ENCODE data around the gene SLC8B1.

The SLC8B1 gene

GRCh38 chr12:113334786-113335539 lies at the start of gene SLC8B1:
SLC8B1 (minus strand) TSS chr12:113335109; CDS start chr12:113332878, 2,231 bp downstream.
- DNase-seq (ENCODE audit: low read depth in 3 of 3), result peak; percentile 82 to 86 (median 83)

GRCh38 chr12:113382206-113382605 lies 47.3 kb upstream of the SLC8B1 start:
- no peak for DNase-seq (ENCODE audit: low read depth in 3 of 3)

- no peak for DNase-seq (ENCODE audit: low read depth in 3 of 3)
These were observed 46.3 kb upstream of the SLC8B1 start for GRCh38 chr12:113381220-113381619.

GRCh38 chr12:113378291-113378690 lies 43.4 kb upstream of the SLC8B1 start:
- no peak for DNase-seq (ENCODE audit: low read depth in 3 of 3)

- DNase-seq (ENCODE audit: low read depth in 3 of 3), result no peak
These were observed 40.0 kb upstream of the SLC8B1 start for GRCh38 chr12:113374823-113375428.

- DNase-seq (ENCODE audit: low read depth in 3 of 3), result no peak
These were observed 39.1 kb upstream of the SLC8B1 start for GRCh38 chr12:113373969-113374368.

- DNase-seq (ENCODE audit: low read depth in 3 of 3), result no peak
These were observed 38.5 kb upstream of the SLC8B1 start for GRCh38 chr12:113373440-113373839.

- DNase-seq (ENCODE audit: low read depth in 3 of 3), result no peak
These were observed 37.5 kb upstream of the SLC8B1 start for GRCh38 chr12:113372371-113372770.

- no peak for DNase-seq (ENCODE audit: low read depth in 3 of 3)
These were observed 36.9 kb upstream of the SLC8B1 start for GRCh38 chr12:113371808-113372207.

- DNase-seq (ENCODE audit: low read depth in 3 of 3), result no peak
These were observed 36.2 kb upstream of the SLC8B1 start for GRCh38 chr12:113370923-113371682.

GRCh38 chr12:113369391-113369985 lies 34.6 kb upstream of the SLC8B1 start:
- no peak for DNase-seq (ENCODE audit: low read depth in 3 of 3)

GRCh38 chr12:113368331-113368730 lies 33.4 kb upstream of the SLC8B1 start:
- no peak for DNase-seq (ENCODE audit: low read depth in 3 of 3)

GRCh38 chr12:113366827-113367226 lies 31.9 kb upstream of the SLC8B1 start:
- DNase-seq (ENCODE audit: low read depth in 3 of 3), result no peak

- no peak for DNase-seq (ENCODE audit: low read depth in 3 of 3)
These were observed 30.9 kb upstream of the SLC8B1 start for GRCh38 chr12:113365639-113366395.

- no peak for DNase-seq (ENCODE audit: low read depth in 3 of 3)
These were observed 29.8 kb upstream of the SLC8B1 start for GRCh38 chr12:113364698-113365097.

GRCh38 chr12:113361574-113362370 lies 26.9 kb upstream of the SLC8B1 start:
- DNase-seq (ENCODE audit: low read depth in 3 of 3), result no peak

- no peak for DNase-seq (ENCODE audit: low read depth in 3 of 3)
These were observed 25.2 kb upstream of the SLC8B1 start for GRCh38 chr12:113359939-113360748.

GRCh38 chr12:113359133-113359938 lies 24.4 kb upstream of the SLC8B1 start:
- DNase-seq (ENCODE audit: low read depth in 3 of 3), result no peak
